Kidney epithelial cell (primary cell): ENCODE results near the gene VWF. TPM values are rescaled to one million over a fixed set of nuclear protein-coding genes. Genes with fewer than 3 reads are reported as not detected.

Experiments
- DNase-seq: peaks from one replicate; pipeline ENCODE4 v3.0.0-alpha.2; 2010; ENCODE audit warnings: low read depth
- H3K27me3 ChIP-seq: 2 replicates; pipeline ENCODE4 v1.6.0; 2011; ENCODE audit warnings: low read length; ENCODE audit not compliant: control insufficient read depth, insufficient read depth
- H3K36me3 ChIP-seq: 2 replicates; pipeline ENCODE4 v1.5.1; 2011; ENCODE audit warnings: low read length; ENCODE audit not compliant: control insufficient read depth, insufficient read depth
- H3K4me3 ChIP-seq: 2 replicates; pipeline ENCODE4 v1.5.1; 2011; ENCODE audit warnings: low read depth, mild to moderate bottlenecking, control low read depth, low read length
- CTCF ChIP-seq: IDR thresholded peaks from 2 replicates; pipeline ENCODE4 v1.5.1; 2011; ENCODE audit warnings: mild to moderate bottlenecking, moderate library complexity, low read length, control low read depth, inconsistent platforms; ENCODE audit not compliant: insufficient read depth, poor library complexity, severe bottlenecking
- total RNA-seq: library from RNA; depleted of rRNA; stranded (reverse); fragments of >200 nt; gene quantifications from 2 replicates; pipeline ENCODE4 v1.2.3, GENCODE V29; 2015

The VWF gene
- total RNA-seq, 1 donor from 2014 or later = 0.42 TPM

DNA sequence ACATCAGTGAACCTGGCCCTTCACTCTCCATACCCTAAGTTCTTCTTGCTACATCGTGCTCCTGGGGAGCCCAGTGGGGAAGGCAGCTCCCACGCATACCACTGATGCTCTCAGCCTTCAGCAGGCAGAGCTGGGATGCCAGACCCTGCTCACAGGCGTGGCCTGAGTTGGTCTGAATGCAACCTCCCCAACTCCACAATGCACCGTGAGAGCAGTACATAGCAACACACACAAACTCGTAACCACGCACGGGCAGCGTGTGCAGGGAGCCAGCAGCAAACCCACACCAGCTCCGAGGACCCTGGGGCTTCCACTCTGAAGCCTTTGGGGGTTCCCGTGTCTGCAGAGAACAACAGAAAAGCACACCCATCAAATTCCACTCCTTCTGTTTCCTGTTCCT is 216.7 kb downstream of the VWF start:
- peaks cover 2% of the 10 kb centered on the region for H3K27me3 ChIP-seq
- no peak for TF ChIP-seq CTCF
- H3K36me3 ChIP-seq = no peaks in the 10 kb centered on the region
- H3K4me3 ChIP-seq = no peak overlapping the region
- DNase-seq = peak; percentile 18

DNA sequence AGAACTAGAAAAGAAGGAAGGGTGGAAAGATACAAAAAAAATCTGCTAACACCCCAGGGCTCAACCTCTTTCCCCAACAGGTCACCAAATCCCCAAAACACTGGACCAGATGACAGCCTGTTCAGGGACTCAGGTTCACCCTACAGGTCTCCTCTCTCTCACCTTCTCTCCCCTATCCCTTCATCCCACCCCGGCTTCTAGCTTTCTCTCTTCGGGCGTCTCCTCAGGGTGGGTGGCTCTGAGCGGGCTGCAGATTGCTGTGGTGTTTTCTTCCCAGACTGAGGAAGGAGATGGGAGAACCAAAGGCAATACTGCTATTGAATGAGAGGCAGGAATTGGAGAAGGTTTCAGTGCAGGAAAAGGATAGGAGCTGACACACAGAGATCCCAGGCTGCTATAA is 218.7 kb downstream of the VWF start:
- Histone ChIP-seq H3K36me3 (no peaks in the 10 kb centered on the region), H3K27me3 (peaks cover 2% of the 10 kb centered on the region), H3K4me3 (no peak overlapping the region)
- no peak for DNase-seq
- TF ChIP-seq CTCF = no peak

DNA sequence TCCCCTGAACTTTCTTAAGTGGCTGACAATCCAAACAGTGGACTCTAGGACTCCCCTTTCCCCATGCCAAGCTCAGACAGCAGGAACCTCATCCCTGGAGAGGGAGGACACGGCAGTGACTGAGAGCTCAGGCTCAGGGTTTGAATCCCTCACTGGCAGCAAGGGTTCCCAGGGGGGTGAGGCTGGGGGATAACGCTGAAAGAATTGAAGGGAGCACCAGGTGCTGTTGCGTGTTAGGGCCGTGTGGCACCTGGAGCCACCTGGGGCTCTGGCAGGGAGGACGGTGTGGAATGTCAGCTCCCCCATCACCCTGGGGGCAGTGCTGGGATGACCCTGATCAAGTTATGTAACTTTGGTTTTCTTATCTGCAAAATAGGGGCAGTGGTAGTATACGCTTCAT is 219.5 kb downstream of the VWF start:
- no peak for DNase-seq
- H3K4me3 ChIP-seq = no peak overlapping the region
- peaks cover 2% of the 10 kb centered on the region for H3K27me3 ChIP-seq
- H3K36me3 ChIP-seq = no peaks in the 10 kb centered on the region
- no peak for TF ChIP-seq CTCF

DNA sequence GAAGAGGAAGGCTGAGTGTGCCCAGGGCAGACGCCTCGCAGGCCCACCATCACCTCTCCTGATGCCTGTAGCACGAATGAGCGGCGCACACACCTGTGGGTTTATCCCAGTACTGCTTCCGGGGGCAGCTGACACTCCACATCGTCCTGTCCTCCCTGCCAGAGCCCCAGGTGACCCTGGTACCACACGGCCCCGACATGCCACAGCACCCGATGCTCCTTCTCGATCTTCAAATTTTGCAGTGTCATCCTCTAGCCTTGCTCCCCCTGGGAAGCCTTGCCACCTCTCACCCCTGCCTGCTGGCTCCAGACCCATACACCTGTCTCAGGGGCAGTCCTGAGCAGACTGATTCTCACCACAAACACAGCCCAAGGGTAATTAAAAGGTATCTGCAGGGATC is 220.0 kb downstream of the VWF start:
- DNase-seq = no peak
- Histone ChIP-seq H3K27me3 (peaks cover 2% of the 10 kb centered on the region), H3K4me3 (no peak overlapping the region), H3K36me3 (no peaks in the 10 kb centered on the region)
- TF ChIP-seq CTCF = no peak

- H3K4me3 ChIP-seq = no peak overlapping the region
- peaks cover 2% of the 10 kb centered on the region for H3K27me3 ChIP-seq
- no peak for TF ChIP-seq CTCF
- H3K36me3 ChIP-seq = no peaks in the 10 kb centered on the region
- no peak for DNase-seq
Measured at GRCh38 chr12:5902736-5903135, 221.7 kb downstream of the VWF start.

DNA sequence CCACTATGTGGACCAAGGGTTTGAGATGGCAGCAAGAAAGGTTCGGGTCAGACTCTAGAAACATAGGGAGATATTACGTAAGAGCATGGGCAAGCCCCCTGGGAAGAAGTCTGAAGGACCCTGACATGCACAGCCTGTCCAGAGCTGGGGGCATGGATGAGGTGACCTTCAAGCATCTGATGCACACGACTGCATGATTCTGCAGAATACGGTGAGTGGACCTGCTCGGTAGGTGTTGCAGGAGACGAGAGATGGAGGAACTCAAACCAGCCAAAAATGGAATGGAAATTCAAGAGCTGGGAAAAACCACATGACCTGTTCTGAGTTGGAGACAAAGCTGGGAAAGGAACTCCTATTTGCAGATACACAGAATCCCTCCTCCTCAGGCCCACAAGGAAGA is 223.1 kb downstream of the VWF start:
- no peak overlapping the region for H3K4me3 ChIP-seq
- no peaks in the 10 kb centered on the region for H3K36me3 ChIP-seq
- TF ChIP-seq CTCF = no peak
- H3K27me3 ChIP-seq = peaks cover 2% of the 10 kb centered on the region
- no peak for DNase-seq
